HG02852 (cell line): ENCODE data around the gene TCP11X2.
"Not testable (repeated sequence)": the region's sequence is repeated elsewhere in the genome, so short reads cannot be mapped to it uniquely, and the experiment has no call there.

Experiments
- ATAC-seq: cut with Tn5 transposase; IDR thresholded peaks from one replicate; pipeline ENCODE4 v1.9.1; 2021; ENCODE audit warnings: mild to moderate bottlenecking, moderate library complexity; ENCODE audit not compliant: unreplicated experiment

The TCP11X2 gene

DNA sequence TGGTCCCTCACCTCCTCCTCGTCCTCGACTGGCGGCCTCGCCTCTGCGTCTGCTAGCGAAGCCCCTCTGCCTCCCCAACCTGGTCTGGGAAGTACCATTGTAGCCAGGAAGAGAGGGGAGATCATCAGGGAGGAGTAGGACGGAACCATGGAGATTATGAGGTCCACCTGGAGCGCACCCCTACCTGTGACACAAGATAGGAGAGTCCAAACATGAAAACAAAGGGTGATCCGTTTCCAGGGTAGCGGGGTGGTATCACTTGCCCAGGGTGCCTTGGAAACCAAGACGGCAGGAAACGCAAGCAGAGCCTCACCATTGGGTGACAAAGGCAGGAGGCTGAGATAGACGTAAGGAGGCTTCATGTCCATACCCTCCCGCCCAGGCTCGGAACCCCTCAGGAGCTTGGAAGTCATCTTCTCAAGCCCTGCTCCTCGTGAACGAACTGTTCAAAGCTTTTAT, at the start of gene TCP11X2:
TSS of gene TCP11X2 (minus strand) at position 51 of the 459 bp plus-strand sequence.
- not testable (repeated sequence) for ATAC-seq

DNA sequence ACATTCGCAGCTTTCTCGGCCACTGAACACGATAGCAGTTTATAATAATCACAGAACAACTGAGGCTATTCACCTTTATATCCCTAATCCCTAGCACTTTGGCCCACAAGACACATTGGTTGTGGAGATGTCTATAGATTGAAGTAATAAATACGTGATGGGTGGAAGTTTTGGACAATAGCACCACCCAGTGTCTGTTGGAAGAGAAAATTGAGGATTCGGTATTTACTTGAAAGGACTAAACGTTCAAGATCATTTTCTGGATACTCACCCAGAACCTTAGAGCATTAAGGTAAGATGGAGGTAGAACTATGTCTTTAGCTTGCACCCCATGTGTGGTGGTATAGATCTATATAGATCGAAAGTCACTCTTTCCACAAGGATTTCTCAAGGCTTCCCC, 45.7 kb upstream of the TCP11X2 start:
- ATAC-seq, result no peak

DNA sequence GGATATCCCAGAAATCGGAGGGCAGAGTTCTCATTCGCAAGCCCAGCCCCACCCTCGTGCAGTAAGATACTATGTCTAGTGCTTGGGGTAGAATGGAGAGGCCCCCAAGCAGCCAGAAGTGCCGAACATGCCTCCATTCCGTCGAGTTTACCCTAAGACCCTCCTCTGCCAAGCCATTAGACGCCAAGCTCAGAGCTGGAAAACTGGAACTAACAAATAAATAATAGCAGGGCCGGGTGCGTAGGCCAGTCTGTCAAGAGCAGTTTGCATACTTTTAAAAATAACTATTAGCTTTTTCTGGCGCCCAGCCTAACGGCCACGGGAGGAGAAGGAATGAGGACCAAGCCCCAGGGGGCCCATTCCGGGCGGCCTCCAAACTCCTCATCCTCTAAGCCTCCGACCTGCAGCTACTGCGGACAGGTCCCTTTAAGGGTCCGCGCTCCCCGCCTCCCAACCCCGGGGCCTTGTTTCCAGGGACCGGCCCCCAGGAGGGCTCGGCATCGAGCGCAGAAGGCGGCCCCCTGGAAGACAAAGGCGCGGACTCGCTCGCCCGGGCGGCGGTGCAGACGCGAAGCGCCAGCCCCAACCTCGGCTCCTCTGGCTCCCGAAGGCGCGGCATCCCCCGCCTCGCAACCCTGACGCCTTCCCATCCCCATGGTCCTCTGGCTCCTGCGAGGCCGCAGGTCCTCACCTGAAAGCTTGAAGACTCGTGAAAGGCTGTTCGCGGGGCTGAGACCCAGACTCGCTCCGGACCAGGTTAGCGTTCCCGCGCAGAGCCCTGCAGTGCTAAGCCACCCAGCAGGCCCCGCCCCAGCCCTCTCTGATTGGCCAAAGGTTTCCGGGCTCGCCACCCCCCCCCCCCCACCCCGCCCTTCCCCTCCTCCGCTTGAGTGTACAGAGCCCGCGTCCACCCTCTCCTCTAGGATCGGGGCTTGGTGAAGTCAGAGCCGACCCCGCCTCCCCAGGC, 44.6 kb upstream of the TCP11X2 start, which contains the start of gene TMSB15A:
TSS of gene TMSB15A (minus strand) at position 765 of the 967 bp plus-strand sequence.
- ATAC-seq, result peak; percentile 76

DNA sequence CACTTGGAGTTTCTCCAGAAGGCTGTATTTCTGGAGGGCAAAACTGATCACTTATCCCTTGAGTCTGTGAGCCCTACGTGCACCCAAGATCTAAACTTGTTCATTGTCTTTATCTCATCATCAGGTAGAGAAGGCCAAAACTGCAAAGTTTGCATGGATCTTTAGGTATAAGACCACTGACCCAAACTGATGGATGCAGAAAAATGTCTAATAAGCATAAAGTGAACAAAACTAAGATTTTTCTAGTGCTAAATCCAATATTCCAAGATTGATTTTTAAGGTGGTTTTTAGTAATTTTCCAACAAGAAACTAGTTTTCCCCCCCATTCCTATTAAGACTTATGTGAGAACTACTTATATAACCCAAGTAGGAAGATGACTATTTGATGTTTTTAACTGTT, 42.9 kb upstream of the TCP11X2 start:
- no peak for ATAC-seq

DNA sequence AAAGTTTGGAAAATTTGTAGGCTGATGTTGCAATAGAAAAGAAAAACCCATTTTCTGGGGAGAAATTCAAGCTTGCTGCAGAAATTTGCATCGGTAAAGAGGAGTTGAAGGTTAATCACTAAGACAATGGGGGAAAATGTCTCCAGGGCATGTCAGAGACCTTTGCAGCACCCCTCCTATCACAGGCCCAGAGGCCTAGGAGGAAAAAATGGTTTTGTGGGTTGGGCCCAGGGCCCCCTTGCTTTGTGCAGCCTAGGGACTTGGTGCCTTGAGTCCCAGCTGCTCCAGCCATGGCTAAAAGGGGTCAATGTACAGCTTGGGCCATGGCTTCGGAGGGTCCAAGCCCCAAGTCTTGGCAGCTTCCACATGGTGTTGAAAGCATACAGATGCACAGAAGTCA, 27.1 kb upstream of the TCP11X2 start:
- no peak for ATAC-seq

DNA sequence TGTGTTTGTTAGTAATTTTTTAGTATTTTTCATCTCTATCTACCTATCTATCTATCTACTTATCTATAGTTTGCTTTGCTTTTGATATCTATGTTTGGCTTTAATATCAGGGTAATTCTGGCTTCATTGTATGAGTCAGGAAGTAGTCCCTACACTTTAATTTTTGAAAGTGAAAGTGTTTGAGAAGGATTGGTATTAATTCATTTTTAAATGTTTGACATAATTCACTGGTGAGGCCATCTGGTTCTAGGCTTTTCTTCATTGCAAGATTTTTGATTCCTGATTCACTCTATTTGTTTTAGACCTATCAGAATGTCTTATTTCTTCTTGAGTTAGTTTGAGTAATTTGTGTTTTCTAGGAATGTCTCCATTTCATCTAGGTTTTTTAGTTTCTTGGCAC, 20.2 kb upstream of the TCP11X2 start:
- no peak for ATAC-seq

DNA sequence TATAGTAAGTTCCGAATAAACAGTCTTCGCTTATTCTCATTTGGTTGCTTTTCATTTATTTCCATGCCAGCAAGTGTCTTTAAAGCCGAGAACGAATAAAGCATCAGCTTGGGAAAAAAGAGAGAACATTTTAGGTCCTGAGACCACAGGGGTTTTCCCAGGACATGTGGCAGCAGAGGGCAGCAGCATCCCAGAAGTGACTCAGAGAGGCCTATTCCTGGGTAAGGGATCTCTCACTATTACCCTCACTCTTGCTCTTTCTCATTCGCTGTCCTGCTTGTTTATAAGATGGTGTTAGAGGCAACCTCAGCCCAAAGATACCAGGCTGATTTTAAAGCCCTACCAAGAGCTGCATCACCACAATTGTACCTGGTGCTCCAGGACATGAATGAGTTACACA, 7.2 kb upstream of the TCP11X2 start:
- ATAC-seq, result not testable (repeated sequence)

DNA sequence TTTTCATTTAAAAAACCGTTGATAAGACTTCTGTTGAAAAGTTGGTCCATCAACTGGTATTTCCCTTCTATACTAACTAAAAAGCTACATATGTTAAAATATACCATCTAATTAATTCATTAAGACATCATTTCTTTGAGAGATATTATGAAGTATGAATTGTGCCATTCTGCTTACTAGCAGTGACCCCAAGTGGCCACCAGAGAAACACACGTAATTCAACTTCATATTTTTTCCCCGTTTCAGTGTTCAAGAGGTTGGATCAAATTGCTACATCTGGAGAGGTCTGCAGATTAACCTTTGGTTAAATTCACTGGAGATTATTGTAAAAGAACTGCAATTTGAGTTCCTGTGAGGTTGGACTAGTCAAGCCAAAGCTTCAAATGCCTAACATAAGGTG, 1.4 kb downstream of the TCP11X2 start:
- ATAC-seq, result not testable (repeated sequence)

DNA sequence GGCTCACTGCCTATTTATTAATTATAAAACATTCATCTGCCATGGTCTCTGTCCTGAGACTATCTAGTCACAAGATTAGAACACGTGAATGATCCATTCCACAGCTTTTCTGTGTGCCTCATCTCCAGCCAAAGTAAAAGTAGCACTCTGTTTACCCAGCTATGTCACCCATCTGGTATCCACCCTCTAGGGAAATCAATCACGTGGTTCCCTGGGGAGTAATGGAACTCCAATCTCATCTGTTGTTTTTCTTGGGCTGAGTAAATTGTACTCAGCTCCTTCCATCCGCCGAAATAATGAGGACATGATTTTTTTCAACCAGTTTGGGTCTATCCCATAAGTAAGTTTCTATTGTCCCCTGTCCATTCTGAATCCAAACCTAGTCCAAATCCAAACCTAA, 13.0 kb downstream of the TCP11X2 start:
- ATAC-seq, result not testable (repeated sequence)

DNA sequence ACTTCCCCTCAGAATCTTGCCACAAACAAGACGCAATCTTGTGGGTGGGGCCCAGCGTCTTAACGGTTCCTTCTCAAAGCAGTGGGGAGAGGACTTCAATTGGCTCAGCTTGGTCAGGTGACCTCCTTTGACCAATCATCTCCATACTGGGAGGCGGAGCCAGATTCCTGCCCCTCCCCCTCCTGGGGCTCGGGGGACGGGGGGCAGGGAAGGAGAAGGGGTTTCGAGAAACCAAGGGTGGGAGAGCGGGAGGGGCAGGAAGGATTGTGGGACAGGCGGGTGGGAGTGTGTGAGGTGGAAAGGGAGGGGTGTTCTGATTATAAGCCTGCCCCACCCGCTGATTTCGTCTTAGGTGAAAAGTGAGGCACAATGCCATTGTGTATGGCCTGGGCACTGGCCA, 31.7 kb downstream of the TCP11X2 start, which contains the start of gene NXF2B:
TSS of gene NXF2B (minus strand) at position 101 of the 400 bp plus-strand sequence. CDS start 59,972 bp downstream, outside the sequence.
- not testable (repeated sequence) for ATAC-seq

DNA sequence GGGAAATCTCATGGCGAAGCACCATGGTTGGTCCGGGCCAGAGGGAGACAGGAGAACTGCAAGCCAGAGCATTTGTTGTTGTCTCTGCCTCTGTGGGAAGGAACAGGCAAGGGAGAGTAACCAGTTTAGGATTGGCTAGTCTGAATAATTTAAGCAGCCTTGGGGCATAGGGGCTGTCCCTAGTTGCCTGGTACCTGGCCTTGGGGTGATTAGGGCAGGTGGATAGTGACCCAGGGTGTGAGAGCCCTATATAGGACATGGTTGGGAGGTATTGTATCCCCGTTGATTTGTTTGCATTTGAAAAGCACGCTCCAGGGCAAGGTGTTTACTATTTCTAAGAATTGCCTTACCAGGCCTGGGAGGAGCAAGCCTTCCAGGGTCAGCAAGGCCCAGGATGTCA, 57.1 kb downstream of the TCP11X2 start:
- not testable (repeated sequence) for ATAC-seq
